Non-pigmented ciliary epithelial cell (primary cell): ENCODE results near the gene MMRN1.

Experiments
- DNase-seq: peaks from one replicate; pipeline ENCODE4 v3.0.0-alpha.2; 2010; ENCODE audit warnings: low read depth

Gene MMRN1

GRCh38 chr4:89995006-89995405 is 100.4 kb downstream of the MMRN1 start:
- no peak for DNase-seq

DNA sequence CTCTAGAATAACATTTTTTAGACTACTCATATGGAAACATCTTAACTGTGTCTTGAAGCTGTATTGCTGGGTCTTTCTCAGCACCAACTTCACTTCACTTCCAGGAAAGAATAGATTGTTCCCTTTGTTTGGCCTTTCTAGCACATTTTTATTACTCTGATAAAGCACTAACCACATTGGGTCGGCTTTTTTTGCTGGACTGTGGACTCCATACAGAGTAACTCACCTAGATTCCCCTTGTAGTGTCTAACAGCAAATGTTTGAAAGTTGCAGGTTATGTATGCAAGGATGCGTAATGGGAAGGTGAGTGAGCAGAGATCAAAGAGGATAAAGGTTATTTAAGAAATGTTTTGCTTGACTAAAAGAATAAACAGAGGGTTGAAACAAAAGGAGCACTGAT is 101.2 kb downstream of the MMRN1 start:
- no peak for DNase-seq

DNA sequence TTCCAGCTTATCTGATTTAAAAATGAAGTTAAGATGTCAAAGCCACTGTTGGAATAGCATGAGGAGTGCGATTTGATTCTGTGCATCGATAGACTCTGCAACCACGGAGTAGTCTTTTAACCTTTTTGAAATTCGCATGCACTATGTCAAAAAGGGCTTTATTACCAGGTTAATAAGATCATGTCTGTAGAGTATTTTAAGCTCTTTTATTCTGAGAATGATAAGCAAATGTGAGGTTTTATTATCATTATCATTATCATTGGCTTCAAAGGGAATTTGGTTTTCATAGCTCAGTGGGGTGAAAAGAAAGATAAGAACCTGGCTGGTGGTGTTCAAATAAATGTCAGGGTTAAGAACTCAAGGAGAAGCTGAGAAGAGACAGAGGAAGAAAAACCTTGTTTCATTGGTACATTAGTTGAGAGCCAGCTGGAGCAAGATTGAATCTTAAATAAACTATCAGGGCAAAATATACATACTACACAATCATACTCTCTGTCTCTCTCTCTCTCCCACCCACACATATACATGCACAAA is 102.6 kb downstream of the MMRN1 start:
- DNase-seq, result no peak

DNA sequence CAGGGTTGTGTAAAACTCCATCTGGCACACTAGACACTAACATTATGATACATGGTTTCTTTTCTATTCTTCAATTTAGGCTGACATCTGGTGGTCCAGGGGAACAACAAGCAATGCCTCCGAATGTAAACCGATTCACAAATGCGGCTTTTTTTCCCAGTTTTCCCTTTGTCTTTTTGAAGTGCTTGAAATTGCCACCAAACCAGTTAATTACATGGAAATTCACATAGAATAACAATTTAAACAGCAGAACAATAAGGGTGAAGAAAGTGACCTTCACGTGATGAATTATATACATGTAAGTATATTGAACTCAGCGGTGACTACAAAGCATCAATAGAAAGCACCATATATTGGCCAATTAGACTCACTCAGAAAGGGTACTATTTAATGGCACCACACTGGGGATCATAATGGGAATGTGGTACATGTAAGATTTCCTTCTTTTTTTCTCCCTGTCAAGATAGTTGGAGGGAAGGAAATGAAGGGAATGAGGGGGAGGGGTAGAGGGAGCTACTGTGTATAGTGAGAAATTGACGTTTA is 103.9 kb downstream of the MMRN1 start:
- DNase-seq, result no peak

GRCh38 chr4:90001023-90001422 is 106.4 kb downstream of the MMRN1 start:
- no peak for DNase-seq

- DNase-seq, result no peak
Measured at GRCh38 chr4:90002441-90003062, 107.9 kb downstream of the MMRN1 start.
